G401.6 (cell line): ENCODE data around the gene CUBN.
"Not testable (repeated sequence)": the region's sequence is repeated elsewhere in the genome, so short reads cannot be mapped to it uniquely, and the experiment has no call there.

ENCODE experiments used
- FAIRE-seq: peaks from 2 replicates; lab custom pipeline; 2012; peaks lifted over from hg19 to GRCh38; lab: Jason Lieb, UNC

The CUBN gene

GRCh38 chr10:16867556-16867955 is 262.1 kb downstream of the CUBN start:
- FAIRE-seq = peak; percentile 60

- no peak for FAIRE-seq
Observed at GRCh38 chr10:16866541-16867275, 262.9 kb downstream of the CUBN start.

DNA sequence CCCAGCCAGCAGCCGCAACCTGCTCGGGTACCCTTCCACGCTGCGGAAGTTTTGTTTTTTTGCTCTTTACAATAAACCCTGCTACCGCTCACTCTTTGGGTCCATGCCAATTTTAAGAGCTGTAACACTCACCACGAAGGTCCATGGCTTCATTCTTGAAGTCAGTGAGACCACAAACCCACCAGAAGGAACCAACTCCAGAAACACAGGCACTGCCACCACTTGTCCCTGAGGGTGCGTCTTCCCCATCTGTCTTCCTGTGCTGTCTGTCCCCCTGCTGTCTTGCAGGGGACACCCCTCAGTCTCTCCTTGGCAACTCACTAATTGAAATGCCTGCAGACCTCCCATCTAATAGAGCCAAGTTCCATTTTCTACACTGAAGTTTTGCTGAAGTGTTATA is 263.8 kb downstream of the CUBN start:
- no peak for FAIRE-seq

DNA sequence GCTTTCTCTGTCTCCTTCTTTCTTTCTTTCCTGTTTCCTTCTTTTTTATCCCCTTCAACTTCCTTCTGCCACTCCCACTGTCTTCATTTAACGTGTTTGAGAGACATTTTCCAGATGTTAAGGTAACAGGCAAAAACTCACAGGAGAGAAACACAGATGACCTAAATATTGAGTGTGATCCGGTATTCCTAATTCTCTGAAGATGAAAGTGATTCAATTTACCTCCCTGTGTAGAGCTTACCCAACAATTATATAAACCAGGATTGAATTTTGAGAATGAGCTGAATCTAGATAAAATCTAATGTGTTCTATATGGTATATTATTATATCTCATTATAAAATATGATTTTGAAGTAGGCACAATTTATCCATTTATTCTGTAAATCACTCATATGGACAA is 265.8 kb downstream of the CUBN start:
- no peak for FAIRE-seq

- FAIRE-seq = no peak
Observed at GRCh38 chr10:16857419-16857818, 272.2 kb downstream of the CUBN start.

DNA sequence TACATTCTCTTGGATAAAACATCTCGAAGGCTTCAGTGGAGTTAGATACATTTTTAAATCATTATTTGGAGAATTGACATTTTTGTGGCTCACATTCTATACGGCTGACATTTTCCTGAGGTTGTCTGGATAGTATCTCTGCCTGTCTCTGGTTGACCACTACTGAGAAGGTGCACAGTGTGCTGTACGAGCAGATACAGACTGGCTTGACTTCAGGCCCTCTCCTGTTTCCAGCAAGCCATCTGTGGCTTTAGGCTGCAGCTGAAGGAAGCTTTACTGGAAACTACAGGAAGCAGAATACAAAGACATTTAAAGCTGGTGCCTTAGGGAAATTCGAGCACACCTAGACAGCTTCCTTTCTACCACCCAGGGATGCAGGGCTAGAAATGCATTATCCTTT is 273.0 kb downstream of the CUBN start:
- no peak for FAIRE-seq

DNA sequence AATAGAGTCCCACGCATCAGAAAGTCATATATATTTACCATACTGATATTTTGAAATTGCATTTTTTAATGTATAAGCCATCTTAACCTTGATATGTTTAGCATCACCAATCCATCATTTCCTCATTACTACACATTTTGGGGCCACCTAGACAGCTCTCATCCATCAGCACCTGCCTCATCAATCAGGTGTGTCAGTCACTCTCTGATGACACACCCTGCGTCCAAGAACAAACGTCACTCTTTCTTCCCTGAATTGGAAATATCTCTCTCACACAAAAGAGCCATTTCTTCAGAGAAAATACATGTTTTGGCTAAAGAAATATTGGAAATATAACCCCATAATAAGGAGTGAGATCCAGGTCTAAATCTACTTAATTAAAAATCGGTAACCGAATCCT is 273.5 kb downstream of the CUBN start:
- FAIRE-seq = no peak

- no peak for FAIRE-seq
Observed at GRCh38 chr10:16854623-16855022, 275.0 kb downstream of the CUBN start.

DNA sequence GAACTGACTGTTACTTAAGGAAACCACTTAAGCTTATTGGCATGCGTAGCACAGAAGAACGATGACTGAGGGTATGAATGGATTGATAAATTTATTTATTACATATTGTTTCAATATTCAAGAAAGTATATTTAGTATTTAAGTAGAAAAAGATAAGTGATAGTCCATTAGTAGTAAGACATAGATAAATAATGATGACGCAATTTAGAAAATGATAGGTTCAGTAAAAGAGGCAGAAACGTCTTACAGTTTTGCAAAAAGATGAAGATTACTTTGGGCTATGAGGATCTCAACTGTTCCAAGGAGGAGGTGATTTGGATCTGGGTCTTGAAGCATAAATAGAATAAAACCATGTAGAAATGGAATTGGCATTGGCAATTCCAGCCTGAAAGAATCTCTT is 275.8 kb downstream of the CUBN start:
- no peak for FAIRE-seq

DNA sequence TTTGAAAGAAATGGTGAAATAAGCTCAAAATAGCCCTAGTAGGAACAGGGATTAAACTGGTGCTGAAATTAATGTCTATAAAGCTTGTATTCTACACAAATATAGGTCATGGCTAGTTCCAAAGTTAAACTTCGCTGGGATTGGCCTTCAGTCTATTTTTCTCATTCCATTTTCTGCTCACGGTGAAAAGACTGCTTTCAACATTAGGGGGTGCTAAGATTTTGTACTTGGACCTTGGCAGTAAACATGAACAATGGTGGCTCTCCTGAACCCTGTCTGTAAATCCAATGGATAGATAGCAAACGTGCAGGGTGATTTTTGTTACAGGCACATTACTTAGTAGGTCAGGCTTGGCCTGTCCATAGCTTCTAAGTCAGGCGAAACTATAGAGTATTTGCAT is 276.4 kb downstream of the CUBN start:
- FAIRE-seq = peak; percentile 77

DNA sequence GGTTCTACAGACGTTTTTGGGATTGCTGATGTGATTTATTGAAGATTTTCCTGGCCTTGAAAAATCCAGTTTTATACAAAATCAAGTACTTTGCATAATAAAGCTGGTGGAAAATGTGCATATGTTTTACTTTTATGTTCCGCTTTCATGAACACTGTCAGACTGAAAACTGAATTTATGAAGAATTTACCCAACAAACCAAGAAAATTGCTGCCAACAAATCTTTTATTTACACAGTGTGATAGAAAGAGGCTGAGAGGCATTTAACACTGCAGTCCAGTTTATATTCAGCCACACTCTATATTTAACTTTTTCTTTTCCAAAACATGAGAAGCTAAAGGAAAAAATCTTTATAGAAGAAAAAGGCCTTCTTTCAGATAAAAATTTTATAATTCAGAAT is 277.0 kb downstream of the CUBN start:
- no peak for FAIRE-seq

- FAIRE-seq = no peak
Observed at GRCh38 chr10:16848562-16849154, 281.0 kb downstream of the CUBN start.

DNA sequence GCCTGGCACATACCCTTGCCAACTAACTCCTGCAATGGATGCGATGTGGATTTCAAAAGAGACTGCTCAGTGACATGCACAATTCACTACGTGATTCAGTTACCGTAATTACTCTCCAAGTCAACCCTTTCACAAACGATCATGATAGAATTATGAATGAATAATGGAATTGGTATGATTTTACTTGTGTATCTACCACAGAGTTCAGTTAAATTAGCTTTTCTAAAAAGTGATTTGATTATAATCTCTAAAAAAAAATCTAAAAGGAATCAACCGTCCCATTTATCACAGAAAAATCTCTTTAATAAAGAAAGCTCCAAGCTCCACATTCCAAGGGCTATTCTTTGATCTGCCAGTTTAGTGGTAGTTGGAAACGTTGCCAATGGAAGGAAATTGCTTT is 282.0 kb downstream of the CUBN start:
- no peak for FAIRE-seq

GRCh38 chr10:16845248-16845647 is 284.4 kb downstream of the CUBN start:
- no peak for FAIRE-seq

- FAIRE-seq = peak; percentile 96
Observed at GRCh38 chr10:16843252-16843870, 286.2 kb downstream of the CUBN start.

DNA sequence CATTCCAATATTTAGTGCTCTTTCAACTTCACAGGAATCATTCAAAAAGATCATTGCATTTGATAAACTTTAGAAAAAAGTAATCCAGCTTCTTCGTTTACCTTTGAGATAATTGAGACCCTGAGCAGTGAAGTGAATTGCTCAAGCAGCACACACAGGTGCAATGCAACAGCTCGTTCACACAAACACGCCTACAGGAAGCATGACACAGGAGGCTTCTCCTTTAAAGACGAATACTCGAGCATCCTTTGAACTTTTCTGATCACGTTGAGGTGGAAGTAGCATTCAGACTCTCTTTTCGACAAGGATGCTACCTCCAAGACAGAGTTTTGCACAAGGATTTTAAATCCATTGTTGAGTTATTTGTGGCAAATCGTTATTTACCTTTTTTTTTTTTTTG is 294.4 kb downstream of the CUBN start:
- FAIRE-seq = no peak

- FAIRE-seq = no peak
Observed at GRCh38 chr10:16832351-16833080, 297.1 kb downstream of the CUBN start.

DNA sequence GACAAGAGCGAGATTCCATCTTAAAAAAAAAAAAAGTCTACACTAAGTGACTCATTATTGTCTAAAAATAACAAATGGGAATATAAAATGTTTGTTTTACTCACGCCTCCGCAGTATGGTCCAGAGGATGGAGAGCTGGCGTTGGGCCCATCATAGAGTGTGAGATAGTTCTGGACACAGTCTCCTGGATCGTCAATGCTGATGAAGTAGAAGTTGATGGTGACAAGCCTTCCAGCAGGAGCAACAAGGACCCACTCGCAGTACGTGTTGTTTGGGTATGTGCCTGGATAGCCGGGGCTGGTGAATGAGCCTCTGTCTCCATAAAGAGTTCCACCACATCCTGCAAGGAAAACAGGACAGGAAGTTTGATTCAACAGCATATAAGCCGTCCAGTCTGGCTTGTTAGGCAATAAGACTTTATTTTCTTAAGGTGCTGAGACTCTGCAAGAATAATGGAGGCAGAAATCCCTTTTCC is 300.9 kb downstream of the CUBN start:
- FAIRE-seq = no peak

DNA sequence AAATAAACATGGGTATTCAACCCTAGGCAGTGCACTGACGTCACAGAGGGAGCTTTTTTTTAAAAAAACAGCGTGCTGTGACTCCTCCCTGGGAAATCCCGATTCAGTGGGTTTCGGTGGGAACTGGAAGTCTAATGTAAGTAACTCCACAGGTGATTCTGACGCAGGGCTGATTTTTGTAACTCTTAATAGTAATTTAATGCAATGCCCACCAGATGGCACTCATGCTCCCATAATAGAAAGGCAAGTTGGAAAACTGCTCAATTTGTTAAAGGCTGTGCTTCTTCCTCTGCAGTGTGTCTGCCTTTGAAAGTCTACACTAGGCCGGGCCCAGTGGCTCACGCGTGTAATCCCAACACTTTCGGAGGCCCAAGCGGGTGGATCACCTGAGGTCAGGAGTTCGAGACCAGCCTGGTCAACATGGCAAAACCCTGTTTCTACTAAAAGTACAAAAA is 301.5 kb downstream of the CUBN start:
- peak; percentile 95 for FAIRE-seq

- FAIRE-seq = not testable (repeated sequence)
Observed at GRCh38 chr10:16827474-16827873, 302.1 kb downstream of the CUBN start.

DNA sequence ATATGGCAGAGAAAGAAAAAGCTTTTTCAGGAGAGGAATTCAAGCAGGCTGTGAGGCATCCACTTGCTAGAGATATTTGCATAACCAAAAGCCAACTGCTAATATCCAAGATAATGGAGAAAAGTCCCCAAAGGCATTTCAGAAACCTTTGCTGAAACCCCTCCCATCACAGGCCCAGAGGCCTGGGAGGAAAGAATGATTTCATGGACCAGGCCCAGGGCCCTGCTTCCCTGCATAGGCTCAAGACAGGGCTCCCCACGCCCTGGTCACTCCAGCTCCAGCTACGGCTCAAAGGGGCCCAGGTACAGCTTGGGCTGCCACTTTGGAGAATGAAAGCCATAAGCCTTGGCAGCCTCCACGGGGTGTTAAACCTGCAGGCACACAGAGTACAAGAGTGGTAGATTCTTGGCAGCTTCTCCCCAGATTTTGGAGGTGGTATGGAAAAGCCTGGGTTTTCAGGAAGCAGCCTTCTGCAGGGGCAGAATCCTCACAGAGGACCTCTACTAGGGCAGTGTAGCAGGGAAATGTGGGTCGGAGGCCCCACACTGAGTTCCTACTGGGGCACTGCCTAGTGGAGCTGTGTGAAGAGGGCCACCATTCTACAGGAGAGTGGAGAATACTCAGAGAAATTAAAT is 306.8 kb downstream of the CUBN start:
- no peak for FAIRE-seq

DNA sequence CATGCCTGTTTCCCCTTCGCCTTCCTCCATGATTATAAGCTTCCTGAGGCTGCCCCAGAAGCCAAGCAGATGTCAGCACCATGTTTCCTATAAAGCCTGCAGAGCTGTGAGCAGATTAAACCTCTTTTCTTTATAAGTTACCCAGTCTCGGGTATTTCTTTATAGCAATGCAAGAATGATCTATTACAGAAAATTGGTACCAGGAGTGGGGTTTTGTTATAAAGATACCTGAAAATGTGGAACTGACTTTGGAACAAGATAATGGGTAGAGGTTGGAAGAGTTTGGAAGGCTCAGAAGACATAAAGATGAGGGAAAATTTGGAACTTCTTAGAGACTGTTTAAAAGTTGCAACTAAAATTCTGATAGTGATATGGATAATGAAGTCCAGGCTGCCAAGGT is 307.6 kb downstream of the CUBN start:
- FAIRE-seq = no peak
